VCaP (cell line): Measurements from ENCODE around the gene CCDC127.

Source experiments
- H3K27ac ChIP-seq: fragments of 450-650 bp; 2 replicates; pipeline ENCODE4 v1.5.1; 2017
- CTCF ChIP-seq: fragments of 450-650 bp; conservative IDR thresholded peaks from 2 replicates; pipeline ENCODE4 v1.5.1; 2017; ENCODE audit warnings: mild to moderate bottlenecking, moderate library complexity

CCDC127 gene

GRCh38 chr5:155651-156410 is 62.1 kb downstream of the CCDC127 start:
- TF ChIP-seq CTCF, result no peak
- H3K27ac ChIP-seq, result no peak overlapping the region

- no peak for TF ChIP-seq CTCF
- H3K27ac ChIP-seq, result no peak overlapping the region
These were observed 63.1 kb downstream of the CCDC127 start for GRCh38 chr5:154826-155225.

GRCh38 chr5:154236-154635 is 63.7 kb downstream of the CCDC127 start:
- no peak for TF ChIP-seq CTCF

GRCh38 chr5:153256-153655 is 64.7 kb downstream of the CCDC127 start:
- H3K27ac ChIP-seq, result no peak overlapping the region
- no peak for TF ChIP-seq CTCF

More at GRCh38 chr5:154236-154635, 63.7 kb downstream of the CCDC127 start:
- no peak overlapping the region for H3K27ac ChIP-seq

GRCh38 chr5:152077-152476 is 65.9 kb downstream of the CCDC127 start:
- TF ChIP-seq CTCF, result no peak
- no peak overlapping the region for H3K27ac ChIP-seq

GRCh38 chr5:150746-151145 is 67.2 kb downstream of the CCDC127 start:
- no peak overlapping the region for H3K27ac ChIP-seq
- TF ChIP-seq CTCF, result no peak

GRCh38 chr5:149745-150485 is 68.0 kb downstream of the CCDC127 start:
- no peak for TF ChIP-seq CTCF
- H3K27ac ChIP-seq, result no peak overlapping the region
